ENCODE measurements around the gene TCF19.

DNA sequence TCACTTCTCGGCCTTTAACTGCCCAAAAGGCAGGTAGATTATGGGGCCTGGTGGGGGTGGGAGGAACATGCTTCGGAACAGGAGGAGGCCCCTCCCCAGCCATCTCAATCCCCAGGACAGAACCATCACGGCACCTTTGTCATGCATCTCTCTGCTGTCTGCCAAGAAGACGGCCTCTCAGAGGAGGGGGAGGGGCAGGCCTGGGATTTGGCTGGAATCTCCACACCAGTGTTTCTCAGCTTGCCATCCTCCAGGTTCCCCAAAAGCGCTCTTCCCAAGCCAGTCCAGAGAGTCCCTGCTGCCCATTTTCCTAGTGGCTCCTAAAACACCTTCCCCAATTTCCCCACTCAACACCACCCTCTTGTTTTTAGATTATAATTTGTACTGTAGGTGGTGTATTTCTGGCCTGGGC lies 14.6 kb downstream of the TCF19 start:
- TF ChIP-seq, protein P1, sequence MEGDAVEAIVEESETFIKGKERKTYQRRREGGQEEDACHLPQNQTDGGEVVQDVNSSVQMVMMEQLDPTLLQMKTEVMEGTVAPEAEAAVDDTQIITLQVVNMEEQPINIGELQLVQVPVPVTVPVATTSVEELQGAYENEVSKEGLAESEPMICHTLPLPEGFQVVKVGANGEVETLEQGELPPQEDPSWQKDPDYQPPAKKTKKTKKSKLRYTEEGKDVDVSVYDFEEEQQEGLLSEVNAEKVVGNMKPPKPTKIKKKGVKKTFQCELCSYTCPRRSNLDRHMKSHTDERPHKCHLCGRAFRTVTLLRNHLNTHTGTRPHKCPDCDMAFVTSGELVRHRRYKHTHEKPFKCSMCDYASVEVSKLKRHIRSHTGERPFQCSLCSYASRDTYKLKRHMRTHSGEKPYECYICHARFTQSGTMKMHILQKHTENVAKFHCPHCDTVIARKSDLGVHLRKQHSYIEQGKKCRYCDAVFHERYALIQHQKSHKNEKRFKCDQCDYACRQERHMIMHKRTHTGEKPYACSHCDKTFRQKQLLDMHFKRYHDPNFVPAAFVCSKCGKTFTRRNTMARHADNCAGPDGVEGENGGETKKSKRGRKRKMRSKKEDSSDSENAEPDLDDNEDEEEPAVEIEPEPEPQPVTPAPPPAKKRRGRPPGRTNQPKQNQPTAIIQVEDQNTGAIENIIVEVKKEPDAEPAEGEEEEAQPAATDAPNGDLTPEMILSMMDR (IDR thresholded peaks at IDR 0.05; ENCODE audit: low read depth, low read length) = no peak
- no peak for TF ChIP-seq EZH2phosphoT487 (IDR thresholded peaks at IDR 0.05; ENCODE audit: low read depth)

Data from OCI-LY3 (cell line).